Activated B cell treated with CpG ODN at 0.5 μM for 24 hours (primary cell): ENCODE data around the gene APOL3. TPM values are rescaled to one million over a fixed set of nuclear protein-coding genes. Genes with fewer than 3 reads are reported as not detected.
"Not testable (repeated sequence)": the region's sequence is repeated elsewhere in the genome, so short reads cannot be mapped to it uniquely, and the experiment has no call there.

Experiments
- ATAC-seq: fragments of 200-7000 bp; cut with Tn5 transposase; one replicate; pipeline ENCODE4 v1.10.0; 2021; ENCODE audit warnings: low read depth, mild to moderate bottlenecking, moderate library complexity
- CTCF ChIA-PET: fragments of 350-600 bp; sonication (Branson Sonifier 250); formaldehyde crosslinking; loops from one replicate; lab custom pipeline; 2021; ENCODE audit warnings: antibody characterized with exemption; lab: Charles Lee
- POLR2A ChIA-PET: fragments of 350-600 bp; sonication (Branson Sonifier 250); formaldehyde crosslinking; loops from one replicate; lab custom pipeline; 2021; ENCODE audit warnings: antibody characterized with exemption; lab: Charles Lee
- DNase-seq: peaks from one replicate; pipeline ENCODE4 v3.0.0; 2022
- H3K27ac Mint-ChIP-seq: one replicate; pipeline ENCODE4 v1.8.0; 2020; ENCODE audit warnings: mixed read lengths
- H3K27me3 Mint-ChIP-seq: one replicate; pipeline ENCODE4 v1.8.0; 2021; ENCODE audit warnings: mixed read lengths
- H3K36me3 Mint-ChIP-seq: one replicate; pipeline ENCODE4 v1.8.0; 2021; ENCODE audit warnings: low read depth, mixed read lengths
- H3K4me1 Mint-ChIP-seq: one replicate; pipeline ENCODE4 v1.8.0; 2021; ENCODE audit warnings: mixed read lengths
- H3K4me3 Mint-ChIP-seq: one replicate; pipeline ENCODE4 v1.8.0; 2020; ENCODE audit warnings: mild to moderate bottlenecking, mixed read lengths
- H3K9me3 Mint-ChIP-seq: one replicate; pipeline ENCODE4 v1.8.0; 2020; ENCODE audit warnings: mixed read lengths
- CTCF ChIP-seq: fragments of 200-600 bp; IDR thresholded peaks from one replicate; pipeline ENCODE4 v1.8.0; 2022; ENCODE audit warnings: antibody characterized with exemption, mild to moderate bottlenecking
- intact Hi-C: fragments of 100-400 bp; cut with micrococcal nuclease; formaldehyde crosslinking; loops from one replicate; pipeline ENCODE4 v1.15.1; 2024
- total RNA-seq: library from RNA; stranded (reverse); gene quantifications from 2 replicates; pipeline ENCODE4 v1.2.3, GENCODE V29; 2022

The APOL3 gene
- total RNA-seq, 1 donor from 2014 or later, result 38.4 TPM

- peak overlapping the region; percentile 81 for H3K4me3 Mint-ChIP-seq
- peaks cover 8% of the 10 kb centered on the region for H3K27me3 Mint-ChIP-seq
- peak overlapping the region; percentile 68 for H3K27ac Mint-ChIP-seq
- peak; percentile 85 for DNase-seq
- ChIA-PET POLR2A (interaction anchor here (1.0 kb wide), 1 partner anchor 39 kb away, joined by 3 read pairs; no protein-coding TSS in a partner anchor), CTCF (interaction anchor here (0.6 to 2.2 kb wide), 12 partner anchors 12 to 881 kb away, joined by 3 to 9 read pairs (median 3); partner anchors contain the start of gene APOL3)
- no peaks in the 10 kb centered on the region for H3K36me3 Mint-ChIP-seq
- peaks cover 8% of the 10 kb centered on the region for H3K4me1 Mint-ChIP-seq
- intact Hi-C loops, result loop anchor here (1.0 to 10.0 kb wide), 6 partner anchors 57 to 774 kb away; partner anchors contain the start of gene APOL5
- TF ChIP-seq CTCF, result peak; percentile 59
- H3K9me3 Mint-ChIP-seq, result no peaks in the 10 kb centered on the region
- ATAC-seq, result peak; percentile 100
Observed at GRCh38 chr22:36123673-36124630, 36.6 kb downstream of the APOL3 start.

- intact Hi-C loops, result loop anchor here (5.0 to 10.0 kb wide), 2 partner anchors 406 to 708 kb away; partner anchors contain the start of gene APOL5
- H3K4me3 Mint-ChIP-seq, POLR2A ChIA-PET, DNase-seq, H3K4me1 Mint-ChIP-seq, H3K9me3 Mint-ChIP-seq, H3K36me3 Mint-ChIP-seq, H3K27me3 Mint-ChIP-seq, ATAC-seq, CTCF ChIA-PET, H3K27ac Mint-ChIP-seq: not testable (repeated sequence)
Observed at GRCh38 chr22:36120621-36121351, 39.8 kb downstream of the APOL3 start.

GRCh38 chr22:36117053-36117554 lies 43.5 kb downstream of the APOL3 start:
- H3K9me3 Mint-ChIP-seq, result no peaks in the 10 kb centered on the region
- H3K27ac Mint-ChIP-seq, result no peak overlapping the region
- H3K4me3 Mint-ChIP-seq, result no peak overlapping the region
- peaks cover 5% of the 10 kb centered on the region for H3K27me3 Mint-ChIP-seq
- no peak for DNase-seq
- no peak for ATAC-seq
- ChIA-PET POLR2A (no interaction called here), CTCF (no interaction called here)
- intact Hi-C loops, result no loop called here
- no peak for TF ChIP-seq CTCF
- no peaks in the 10 kb centered on the region for H3K4me1 Mint-ChIP-seq
- H3K36me3 Mint-ChIP-seq, result no peaks in the 10 kb centered on the region

- no peaks in the 10 kb centered on the region for H3K36me3 Mint-ChIP-seq
- no peaks in the 10 kb centered on the region for H3K4me1 Mint-ChIP-seq
- ChIA-PET POLR2A (no interaction called here), CTCF (no interaction called here)
- intact Hi-C loops, result no loop called here
- H3K4me3 Mint-ChIP-seq, result no peak overlapping the region
- no peak for ATAC-seq
- no peaks in the 10 kb centered on the region for H3K9me3 Mint-ChIP-seq
- no peak for TF ChIP-seq CTCF
- no peak overlapping the region for H3K27ac Mint-ChIP-seq
- H3K27me3 Mint-ChIP-seq, result peaks cover 5% of the 10 kb centered on the region
- no peak for DNase-seq
Observed at GRCh38 chr22:36116127-36116526, 44.4 kb downstream of the APOL3 start.

GRCh38 chr22:36113121-36113520 lies 47.4 kb downstream of the APOL3 start:
- peaks cover 6% of the 10 kb centered on the region for H3K27me3 Mint-ChIP-seq
- no peak for DNase-seq
- H3K9me3 Mint-ChIP-seq, result no peaks in the 10 kb centered on the region
- intact Hi-C loops, result no loop called here
- H3K27ac Mint-ChIP-seq, result no peak overlapping the region
- POLR2A ChIA-PET, result no interaction called here
- no peaks in the 10 kb centered on the region for H3K4me1 Mint-ChIP-seq
- TF ChIP-seq CTCF, result no peak
- H3K36me3 Mint-ChIP-seq, result no peaks in the 10 kb centered on the region
- H3K4me3 Mint-ChIP-seq, result no peak overlapping the region
- CTCF ChIA-PET, result no interaction called here
- ATAC-seq, result no peak
